SKM-1 treated with dmso at 0.1 percent for 144 hours (cell line): ENCODE results near the gene ICE1.
"Not testable (repeated sequence)": the region's sequence is repeated elsewhere in the genome, so short reads cannot be mapped to it uniquely, and the experiment has no call there.

ENCODE experiments used
- DNase-seq: peaks from one replicate; lab custom pipeline; 2025; ENCODE audit not compliant: unreplicated experiment; lab: John Stamatoyannopoulos, UW

The ICE1 gene

GRCh38 chr5:5437227-5438172, 15.0 kb downstream of the ICE1 start:
- DNase-seq: no peak

DNA sequence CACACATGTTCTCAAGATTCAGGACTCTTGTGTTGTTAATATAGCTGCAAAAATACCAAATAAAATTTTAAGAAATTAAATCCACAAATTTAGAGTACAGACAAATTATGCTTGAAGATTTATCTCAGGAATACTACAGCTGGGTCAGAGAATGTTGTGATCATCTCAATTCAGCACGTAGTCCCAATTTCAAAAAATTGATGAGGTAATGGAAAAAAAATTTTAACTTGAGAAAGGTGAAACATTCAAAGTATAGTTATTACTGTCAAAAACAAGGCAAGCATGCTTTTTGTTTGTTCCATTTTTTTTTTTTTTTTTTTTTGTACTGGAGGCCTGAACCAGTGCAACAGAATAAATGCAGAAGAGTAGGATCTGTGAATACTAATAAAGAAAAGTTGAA, 29.4 kb downstream of the ICE1 start:
- no peak for DNase-seq

- no peak for DNase-seq
These were observed 30.7 kb downstream of the ICE1 start for GRCh38 chr5:5453131-5453530.

DNA sequence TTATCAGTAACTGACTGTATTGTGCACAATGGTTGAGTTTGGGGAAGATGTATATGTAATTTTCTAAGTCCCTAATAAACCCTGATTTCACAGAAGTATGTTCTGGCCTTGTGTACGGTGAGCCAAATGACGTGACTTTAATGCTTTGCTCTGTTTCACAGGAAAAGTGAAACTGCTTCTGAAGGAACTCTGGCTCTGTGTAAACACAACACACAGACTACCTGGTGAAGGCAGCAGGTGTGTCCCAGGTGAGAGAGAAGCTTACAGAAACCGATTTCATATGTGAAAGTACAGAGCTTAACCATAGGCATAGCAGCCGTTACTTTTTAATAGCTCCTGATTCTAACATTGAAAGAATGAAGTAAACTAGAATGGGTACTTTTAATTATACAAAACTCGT, 31.9 kb downstream of the ICE1 start:
- DNase-seq: no peak

DNA sequence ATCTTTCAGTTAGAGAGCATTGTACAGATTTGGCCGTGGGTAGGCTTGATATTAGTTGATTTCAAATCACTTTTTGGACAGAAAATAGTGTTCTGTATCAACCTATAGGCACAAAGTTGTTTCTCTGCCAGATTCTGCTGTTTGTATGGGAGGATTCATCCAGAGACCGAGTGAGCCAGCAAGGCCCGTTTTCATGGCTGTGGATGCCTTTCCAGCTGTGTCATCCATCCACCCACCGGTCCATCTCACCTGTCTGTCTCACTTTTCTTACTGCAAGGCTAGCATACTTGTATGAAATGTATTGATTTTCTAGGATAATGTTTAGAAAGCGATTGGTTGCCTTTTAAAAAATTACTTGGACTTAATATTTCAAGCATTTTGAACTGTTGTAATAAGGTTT, 34.4 kb downstream of the ICE1 start:
- DNase-seq: no peak

- no peak for DNase-seq
These were observed 37.8 kb downstream of the ICE1 start for GRCh38 chr5:5460311-5460710.

GRCh38 chr5:5461012-5461411, 38.5 kb downstream of the ICE1 start:
- DNase-seq: no peak

- no peak for DNase-seq
These were observed 41.7 kb downstream of the ICE1 start for GRCh38 chr5:5464036-5464715.

- DNase-seq: no peak
These were observed 43.8 kb downstream of the ICE1 start for GRCh38 chr5:5466227-5466626.

DNA sequence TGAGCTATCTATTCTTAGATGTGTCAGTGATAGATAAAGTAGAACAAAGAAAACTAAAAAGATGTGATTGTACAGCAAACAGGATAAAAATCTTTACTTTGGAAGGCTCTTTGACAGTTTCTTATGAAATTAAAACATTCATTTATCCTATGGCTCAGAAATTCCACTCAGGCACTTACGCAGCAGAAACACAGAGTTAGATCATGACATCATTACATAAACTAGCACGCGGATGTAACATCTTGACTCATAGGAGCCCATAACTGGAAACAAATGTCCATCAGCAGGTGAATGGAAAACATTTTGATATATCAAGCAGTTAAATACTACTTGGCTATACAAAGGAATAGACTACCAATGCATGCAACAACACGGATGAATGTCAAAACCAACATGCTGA, 45.3 kb downstream of the ICE1 start:
- no peak for DNase-seq

DNA sequence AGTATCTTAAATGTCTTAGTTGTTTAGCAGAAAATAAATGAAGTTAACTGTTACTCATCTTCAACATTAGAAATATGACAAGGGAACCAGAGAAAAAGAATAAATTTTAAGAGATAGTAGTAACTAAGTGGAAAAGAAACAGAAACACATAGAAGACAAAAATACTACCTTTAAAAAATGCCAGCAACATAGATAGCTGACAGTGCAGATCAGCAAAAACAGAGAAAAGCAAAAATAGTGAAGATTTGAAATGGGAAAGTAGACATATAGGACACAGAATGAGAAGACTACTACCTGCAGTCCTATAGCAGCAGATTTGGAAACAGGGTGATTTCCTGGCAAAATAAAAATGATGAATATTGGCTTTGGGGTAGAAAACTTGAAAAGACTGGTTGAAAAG, 48.5 kb downstream of the ICE1 start:
- DNase-seq: no peak

DNA sequence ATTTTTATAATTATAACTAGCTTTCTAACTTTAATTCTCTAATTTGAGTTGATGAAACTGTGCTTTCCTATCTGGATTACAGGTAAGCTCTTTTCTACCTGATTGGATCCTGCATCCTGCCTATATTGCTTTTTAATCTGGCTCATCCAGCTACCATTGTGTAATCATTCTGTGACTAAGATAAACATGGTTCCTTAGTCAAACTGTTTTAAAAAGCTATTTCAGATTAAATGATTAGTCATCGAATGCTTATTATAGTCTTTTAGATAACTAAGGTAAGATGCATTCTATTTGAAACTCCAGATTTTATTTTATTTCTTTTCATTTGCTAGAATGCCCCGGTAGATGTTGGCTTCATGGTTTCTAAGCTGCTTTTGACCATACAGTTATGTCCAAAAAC, 50.7 kb downstream of the ICE1 start:
- no peak for DNase-seq

GRCh38 chr5:5474961-5475360, 52.5 kb downstream of the ICE1 start:
- DNase-seq: no peak

GRCh38 chr5:5475975-5476374, 53.5 kb downstream of the ICE1 start:
- DNase-seq: no peak

GRCh38 chr5:5479578-5479977, 57.1 kb downstream of the ICE1 start:
- DNase-seq: not testable (repeated sequence)

DNA sequence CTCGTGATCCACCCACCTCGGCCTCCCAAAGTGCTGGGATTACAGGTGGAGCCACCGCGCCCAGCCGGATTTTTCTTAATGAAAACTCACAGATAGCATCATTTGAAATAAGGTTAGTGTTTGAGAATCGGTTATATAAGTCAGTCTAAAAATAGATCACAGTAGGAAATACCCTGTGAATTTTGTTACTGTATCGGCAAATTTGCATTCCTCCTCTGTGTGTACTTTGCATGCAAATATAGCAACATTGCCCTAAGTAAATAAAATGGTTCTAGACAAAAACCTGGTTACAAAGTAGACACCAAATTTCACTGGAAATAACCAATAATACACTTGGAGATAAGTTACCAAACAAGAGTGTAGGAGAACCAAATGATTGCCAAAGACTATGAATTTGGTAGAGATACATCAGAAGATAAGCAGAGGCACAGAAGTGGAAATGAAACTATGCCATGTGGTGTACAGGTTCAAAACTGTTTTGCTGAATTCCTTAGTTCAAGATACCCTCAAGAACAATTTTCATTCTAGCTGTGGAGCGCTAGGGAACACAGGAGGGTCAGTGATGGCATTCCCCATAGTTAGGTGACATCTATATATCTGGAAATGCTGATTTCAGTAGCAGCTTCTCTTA, 58.1 kb downstream of the ICE1 start:
- DNase-seq: no peak

- no peak for DNase-seq
These were observed 58.7 kb downstream of the ICE1 start for GRCh38 chr5:5481206-5481605.

- no peak for DNase-seq
These were observed 59.2 kb downstream of the ICE1 start for GRCh38 chr5:5481633-5482032.

DNA sequence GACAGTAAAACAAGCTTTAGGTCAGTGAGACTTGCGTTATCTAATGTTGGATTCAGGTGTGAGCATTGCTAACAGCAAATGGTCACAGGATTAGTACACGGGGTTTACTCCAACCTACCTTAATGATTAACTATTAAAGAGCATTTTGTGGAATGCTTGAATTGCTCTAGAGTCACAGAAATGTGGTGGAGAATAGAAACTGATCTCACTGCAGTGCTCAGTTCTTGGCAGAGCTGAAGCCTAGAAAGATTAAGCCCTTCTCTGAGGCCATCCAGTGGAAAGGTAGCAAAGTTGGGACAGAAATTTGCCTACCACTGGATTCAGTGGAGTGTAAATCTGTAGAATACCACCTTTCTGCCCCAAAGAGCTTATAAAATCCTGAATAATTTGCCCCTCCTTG, 60.9 kb downstream of the ICE1 start:
- DNase-seq: no peak

DNA sequence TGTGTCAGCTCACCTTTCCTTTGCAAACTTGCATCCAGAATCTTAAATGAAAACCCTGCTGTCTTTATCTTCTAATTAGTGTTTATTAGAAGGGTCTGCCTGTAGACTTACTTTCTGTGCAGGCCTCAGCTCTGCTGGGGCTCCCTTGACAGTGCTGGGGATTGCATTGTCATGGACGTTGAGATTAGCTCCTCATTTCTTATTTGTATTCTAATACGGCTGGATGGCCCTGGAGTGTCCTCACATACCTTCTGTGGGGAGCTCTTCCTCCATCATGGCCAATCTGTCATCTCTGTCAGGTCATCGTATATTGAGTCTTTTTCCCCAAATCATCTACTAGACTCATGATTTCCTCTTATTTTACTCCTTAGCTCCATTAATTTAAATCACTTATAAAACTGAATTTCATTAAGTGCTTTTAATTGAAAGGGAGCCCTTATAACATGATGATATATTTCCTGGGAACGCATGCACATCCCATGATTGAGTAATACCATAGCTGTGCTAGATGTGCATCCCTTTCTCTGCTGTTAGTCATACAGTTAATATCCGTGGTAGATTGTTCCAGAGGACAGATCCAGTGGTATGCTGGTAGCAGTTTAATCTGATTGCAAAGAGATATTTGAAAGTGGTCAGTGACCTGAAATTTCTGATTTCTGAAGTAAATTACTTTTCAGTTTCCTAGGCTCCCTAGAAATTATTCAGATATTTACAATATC, 61.6 kb downstream of the ICE1 start:
- no peak for DNase-seq

GRCh38 chr5:5486122-5486521, 63.6 kb downstream of the ICE1 start:
- no peak for DNase-seq
